ENCODE results near the gene BCL2.

BCL2 gene

GRCh38 chr18:63309422-63309821 is 10.1 kb downstream of the BCL2 start:
- DNase-seq (ENCODE audit: low read depth, low spot score): no peak

GRCh38 chr18:63307551-63308200 is 11.9 kb downstream of the BCL2 start:
- DNase-seq (ENCODE audit: low read depth, low spot score): no peak

GRCh38 chr18:63306819-63307550 is 12.6 kb downstream of the BCL2 start:
- no peak for DNase-seq (ENCODE audit: low read depth, low spot score)

- DNase-seq (ENCODE audit: low read depth, low spot score): no peak
These were observed 13.3 kb downstream of the BCL2 start for GRCh38 chr18:63306249-63306648.

- DNase-seq (ENCODE audit: low read depth, low spot score): no peak
These were observed 16.0 kb downstream of the BCL2 start for GRCh38 chr18:63303547-63303946.

- DNase-seq (ENCODE audit: low read depth, low spot score): no peak
These were observed 16.7 kb downstream of the BCL2 start for GRCh38 chr18:63302636-63303405.

GRCh38 chr18:63302220-63302619 is 17.3 kb downstream of the BCL2 start:
- DNase-seq (ENCODE audit: low read depth, low spot score): no peak

- no peak for DNase-seq (ENCODE audit: low read depth, low spot score)
These were observed 18.1 kb downstream of the BCL2 start for GRCh38 chr18:63301434-63301833.

GRCh38 chr18:63299837-63300745 is 19.5 kb downstream of the BCL2 start:
- no peak for DNase-seq (ENCODE audit: low read depth, low spot score)

- DNase-seq (ENCODE audit: low read depth, low spot score): no peak
These were observed 20.9 kb downstream of the BCL2 start for GRCh38 chr18:63298400-63299365.

- no peak for DNase-seq (ENCODE audit: low read depth, low spot score)
These were observed 21.7 kb downstream of the BCL2 start for GRCh38 chr18:63297687-63298399.

GRCh38 chr18:63293935-63294334 is 25.6 kb downstream of the BCL2 start:
- no peak for DNase-seq (ENCODE audit: low read depth, low spot score)

- DNase-seq (ENCODE audit: low read depth, low spot score): no peak
These were observed 26.5 kb downstream of the BCL2 start for GRCh38 chr18:63292831-63293683.

GRCh38 chr18:63291278-63291677 is 28.3 kb downstream of the BCL2 start:
- no peak for DNase-seq (ENCODE audit: low read depth, low spot score)

GRCh38 chr18:63290821-63291200 is 28.8 kb downstream of the BCL2 start:
- no peak for DNase-seq (ENCODE audit: low read depth, low spot score)

- DNase-seq (ENCODE audit: low read depth, low spot score): no peak
These were observed 29.3 kb downstream of the BCL2 start for GRCh38 chr18:63290166-63290820.

- DNase-seq (ENCODE audit: low read depth, low spot score): no peak
These were observed 31.3 kb downstream of the BCL2 start for GRCh38 chr18:63288311-63288710.

- DNase-seq (ENCODE audit: low read depth, low spot score): no peak
These were observed 31.8 kb downstream of the BCL2 start for GRCh38 chr18:63287691-63288220.

Data from iPS DF 19.7 (cell line).